OCI-LY7 (cell line): ENCODE measurements around the gene HGS.
"Not testable (repeated sequence)": the region's sequence is repeated elsewhere in the genome, so short reads cannot be mapped to it uniquely, and the experiment has no call there.

Experiments
- CTCF ChIP-seq: fragments of 200-600 bp; sonication (generic); conservative IDR thresholded peaks from 2 replicates; pipeline ENCODE4 v1.5.1; 2014; ENCODE audit warnings: mild to moderate bottlenecking, antibody characterized with exemption, low read length, moderate library complexity, mixed read lengths
- EZH2phosphoT487 ChIP-seq: fragments of 200-600 bp; sonication (generic); IDR thresholded peaks from 2 replicates; pipeline ENCODE4 v1.6.1; 2018; ENCODE audit warnings: low read depth, borderline replicate concordance, mild to moderate bottlenecking, mixed run types, antibody characterized with exemption, low read length, moderate library complexity, mixed read lengths

GRCh38 chr17:81739593-81739992 is 55.8 kb downstream of the HGS start:
- TF ChIP-seq CTCF, EZH2phosphoT487: not testable (repeated sequence)
